Dedifferentiated amniotic fluid mesenchymal stem cell (primary cell): ENCODE measurements around the gene GCDH.
"Not testable (repeated sequence)": the region's sequence is repeated elsewhere in the genome, so short reads cannot be mapped to it uniquely, and the experiment has no call there.

Experiments used
- DNase-seq: peaks from one replicate; pipeline ENCODE4 v3.0.0-alpha.2; 2016; ENCODE audit errors: extremely low spot score

The GCDH gene

DNA sequence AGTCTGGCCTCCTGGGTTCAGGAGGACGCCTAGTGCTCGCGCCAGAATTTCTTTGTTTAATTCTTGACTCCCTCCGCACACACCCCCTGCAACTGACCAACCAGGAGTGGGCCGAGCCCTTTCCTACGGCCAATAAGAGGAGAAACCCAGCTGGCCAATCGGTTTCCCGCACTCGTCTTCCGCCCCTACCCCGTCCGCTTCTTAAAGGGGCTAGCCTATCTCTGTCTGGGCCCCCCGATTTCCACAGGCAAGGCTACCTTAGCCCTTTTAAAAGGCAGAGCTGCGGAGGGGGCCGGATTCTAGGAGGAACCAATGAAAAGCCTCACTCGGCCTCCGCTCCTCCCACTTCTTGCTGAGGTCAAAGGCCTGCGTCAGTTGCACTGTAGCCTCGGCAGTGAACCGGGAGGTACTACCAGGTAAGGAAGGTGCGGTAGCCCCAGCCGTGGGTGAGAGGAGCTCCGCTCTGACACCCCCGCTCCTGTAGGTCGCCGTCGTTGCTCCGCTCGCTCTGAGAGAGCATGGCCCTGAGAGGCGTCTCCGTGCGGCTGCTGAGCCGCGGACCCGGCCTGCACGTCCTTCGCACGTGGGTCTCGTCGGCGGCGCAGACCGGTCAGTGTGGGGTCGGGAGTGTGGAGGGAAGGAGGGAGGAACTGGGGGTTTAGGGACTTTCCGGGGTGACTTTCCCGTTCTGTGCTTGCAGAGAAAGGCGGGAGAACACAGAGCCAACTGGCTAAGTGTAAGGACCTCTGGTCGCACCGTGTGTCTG, at the start of gene GCDH:
Gene GCDH, plus strand, starts transcription at position 374 of the 766 bp plus-strand sequence. Its CDS starts 145 bp downstream, at position 519.
- peak; percentile 99 for DNase-seq

DNA sequence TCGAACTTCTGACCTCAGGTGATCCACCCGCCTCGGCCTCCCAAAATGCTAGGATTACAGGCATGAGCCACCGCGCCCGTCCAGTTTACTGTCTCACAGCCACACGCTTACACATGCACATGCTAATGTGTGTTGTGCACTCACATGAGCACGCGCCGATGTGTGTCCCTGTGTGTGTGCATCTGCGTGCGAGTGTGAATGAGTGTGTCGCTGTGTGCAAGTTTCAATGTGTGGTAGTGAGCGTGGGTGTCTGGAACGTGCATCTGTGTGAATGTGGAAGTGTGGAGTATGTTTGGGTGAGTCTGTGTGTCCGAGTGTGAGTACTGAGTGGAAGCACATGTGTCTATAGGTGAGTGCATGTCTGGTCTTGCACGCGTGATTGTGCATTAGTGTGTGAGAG, 48.4 kb upstream of the GCDH start:
- DNase-seq = no peak

DNA sequence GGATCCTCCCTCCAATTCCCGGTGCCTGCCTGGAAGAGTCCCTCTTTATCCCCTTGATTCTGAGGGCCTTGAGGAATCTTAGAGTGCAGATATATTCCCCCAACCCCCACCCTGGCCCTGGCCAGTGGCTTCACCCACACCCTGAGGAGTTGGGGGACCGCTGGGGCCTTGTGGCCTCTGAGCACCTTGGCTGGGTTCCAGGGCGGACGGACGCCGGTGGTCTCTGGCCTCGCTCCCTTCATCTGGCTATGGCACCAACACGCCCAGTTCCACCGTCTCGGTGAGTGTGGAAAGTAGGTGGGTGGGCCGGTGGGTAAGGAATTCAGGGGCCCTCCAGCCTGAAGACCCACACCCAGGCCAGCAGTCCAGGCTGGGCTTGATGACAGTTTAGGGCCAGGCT, 47.6 kb upstream of the GCDH start:
- no peak for DNase-seq

DNA sequence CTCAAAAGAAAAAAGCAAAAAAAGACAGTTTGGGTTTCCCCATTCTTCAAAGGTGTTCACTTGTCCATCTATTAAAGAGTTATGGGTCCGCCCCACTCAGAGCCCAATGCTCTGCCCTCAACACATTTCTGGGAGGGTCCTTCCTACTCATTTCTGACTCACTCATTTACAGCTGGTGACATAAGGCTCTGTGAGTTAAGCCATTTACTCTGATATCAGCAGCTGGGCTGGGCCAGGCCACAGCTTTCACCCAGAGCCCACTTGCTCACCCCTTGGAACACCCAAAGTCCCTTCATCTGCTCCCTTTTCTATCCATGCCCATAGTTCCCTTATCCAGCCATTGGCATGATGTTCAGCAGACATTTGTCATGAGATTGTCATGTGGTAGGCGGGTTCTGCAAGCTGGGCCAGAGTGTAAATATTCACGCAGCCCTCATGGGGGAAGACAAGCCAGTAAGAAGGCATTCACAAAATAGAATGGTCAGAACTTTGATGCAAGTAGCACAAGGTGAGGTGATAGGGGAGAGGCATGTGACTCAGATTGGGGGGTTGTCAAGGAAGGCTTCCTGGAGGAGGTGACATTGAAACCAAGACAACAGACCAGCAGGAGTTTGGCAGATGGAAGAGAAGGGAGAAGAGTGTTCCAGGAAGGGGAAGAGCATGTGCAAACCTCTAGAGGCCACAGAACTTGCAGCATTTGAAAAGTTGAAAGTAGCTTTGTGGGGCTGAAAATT, 46.8 kb upstream of the GCDH start:
- DNase-seq = no peak

DNA sequence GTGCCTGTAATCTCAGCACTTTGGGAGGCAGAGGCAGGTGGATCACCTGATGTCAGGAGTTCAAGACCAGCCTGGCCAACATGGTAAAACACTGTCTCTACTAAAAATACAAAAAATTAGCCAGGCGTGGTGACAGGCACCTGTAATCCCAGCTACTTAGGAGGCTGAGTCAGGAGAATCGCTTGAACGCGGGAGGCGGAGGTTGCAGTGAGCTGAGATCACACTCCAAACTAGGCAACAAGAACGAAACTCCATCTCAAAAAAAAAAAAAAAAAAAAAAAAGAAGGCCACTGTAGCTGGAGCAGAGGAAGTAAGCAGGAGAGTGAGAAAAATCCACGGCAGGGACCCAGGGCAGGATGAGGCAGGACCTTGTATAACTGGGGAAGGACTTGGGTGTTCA, 44.3 kb upstream of the GCDH start:
- not testable (repeated sequence) for DNase-seq

DNA sequence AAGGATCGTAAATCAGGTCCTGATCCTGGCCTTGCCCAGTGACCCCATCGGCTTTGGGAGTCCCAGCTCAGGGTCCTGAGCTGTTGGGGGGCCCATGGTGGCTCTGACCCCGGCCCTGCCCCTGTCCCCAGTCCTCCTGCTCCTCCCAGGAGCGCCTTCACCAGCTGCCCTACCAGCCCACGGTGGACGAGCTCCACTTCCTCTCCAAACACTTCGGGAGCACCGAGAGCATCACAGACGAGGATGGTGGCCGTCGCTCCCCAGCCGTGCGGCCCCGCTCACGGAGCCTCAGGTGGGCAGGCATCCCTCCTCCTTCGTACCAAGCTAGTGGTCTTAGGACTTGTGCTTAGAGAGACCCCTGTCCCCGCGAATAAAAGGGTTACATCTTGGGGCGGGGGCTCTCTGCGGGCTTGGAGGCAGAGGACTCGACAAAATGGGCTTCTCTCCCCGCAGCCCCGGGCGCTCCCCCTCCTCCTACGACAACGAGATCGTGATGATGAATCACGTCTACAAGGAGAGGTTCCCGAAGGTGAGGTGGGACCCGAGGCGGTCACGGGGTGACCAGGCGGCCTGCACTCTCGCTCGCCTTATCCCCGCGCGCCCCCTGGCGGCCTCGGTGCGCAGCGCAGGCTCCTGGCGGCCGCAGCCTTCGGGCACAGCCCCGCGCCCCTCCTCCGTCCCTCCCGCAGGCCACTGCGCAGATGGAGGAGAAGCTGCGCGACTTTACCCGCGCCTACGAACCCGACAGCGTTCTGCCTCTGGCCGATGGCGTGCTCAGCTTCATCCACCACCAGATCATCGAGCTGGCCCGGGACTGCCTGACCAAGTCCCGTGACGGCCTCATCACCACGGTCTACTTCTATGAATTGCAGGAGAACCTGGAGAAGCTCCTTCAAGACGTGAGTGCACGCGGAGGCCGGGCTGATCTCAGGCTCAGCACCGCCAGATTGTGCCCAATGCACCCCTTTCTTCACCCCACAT, 43.5 kb upstream of the GCDH start:
- peak; percentile 38 for DNase-seq

DNA sequence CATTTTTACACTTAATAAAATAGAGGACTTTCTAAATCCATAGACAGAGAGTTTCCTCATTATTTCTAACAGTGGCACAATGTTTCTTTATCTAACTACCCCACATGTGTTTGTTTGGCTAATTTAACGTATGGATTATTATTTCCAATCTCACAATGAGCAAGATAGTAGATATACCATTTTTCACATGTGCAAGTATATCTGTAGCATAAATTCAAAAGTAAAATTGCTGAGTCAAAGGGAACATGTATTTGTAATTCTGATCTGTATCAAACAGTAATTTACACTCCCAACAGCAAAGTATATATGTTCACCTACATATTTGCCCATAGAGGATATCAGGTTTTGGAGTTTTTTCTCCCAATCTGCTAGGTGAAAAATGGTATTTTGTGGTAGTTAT, 34.3 kb upstream of the GCDH start:
- DNase-seq = no peak

DNA sequence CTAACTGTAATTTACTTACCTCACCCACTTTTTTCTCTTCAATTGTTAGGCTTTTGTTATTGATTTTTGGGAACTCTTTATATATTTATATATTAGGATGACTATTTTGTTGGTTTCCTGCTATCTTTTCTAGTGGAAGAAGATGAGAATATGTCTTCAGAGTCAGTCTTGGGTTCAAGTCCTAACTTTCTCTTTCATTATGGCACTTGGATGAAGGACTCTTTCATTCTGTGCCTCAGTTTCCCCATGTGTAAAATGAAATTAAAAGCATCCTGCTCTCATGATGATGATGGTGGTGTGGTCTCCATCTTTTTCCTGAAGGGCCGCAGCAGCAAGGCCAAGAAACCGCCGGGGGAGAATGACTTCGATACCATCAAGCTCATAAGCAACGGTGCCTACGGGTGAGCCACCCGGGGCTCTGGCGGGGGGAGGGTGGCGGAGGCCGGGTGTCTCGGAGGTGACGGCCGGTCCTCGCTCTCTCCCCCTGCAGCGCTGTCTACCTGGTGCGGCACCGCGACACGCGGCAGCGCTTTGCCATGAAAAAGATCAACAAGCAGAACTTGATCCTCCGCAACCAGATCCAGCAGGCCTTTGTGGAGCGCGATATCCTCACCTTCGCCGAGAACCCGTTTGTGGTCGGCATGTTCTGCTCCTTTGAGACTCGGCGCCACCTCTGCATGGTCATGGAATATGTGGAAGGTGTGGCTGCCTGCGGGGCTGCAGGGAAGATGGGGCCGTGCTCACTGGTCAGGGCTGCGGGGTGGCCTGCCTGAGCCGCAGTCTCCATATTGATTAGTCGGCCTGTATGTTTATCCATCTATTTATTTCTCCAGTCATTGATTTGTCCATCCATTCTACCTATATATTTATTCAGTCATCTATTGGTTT, 32.7 kb upstream of the GCDH start:
- DNase-seq = no peak

DNA sequence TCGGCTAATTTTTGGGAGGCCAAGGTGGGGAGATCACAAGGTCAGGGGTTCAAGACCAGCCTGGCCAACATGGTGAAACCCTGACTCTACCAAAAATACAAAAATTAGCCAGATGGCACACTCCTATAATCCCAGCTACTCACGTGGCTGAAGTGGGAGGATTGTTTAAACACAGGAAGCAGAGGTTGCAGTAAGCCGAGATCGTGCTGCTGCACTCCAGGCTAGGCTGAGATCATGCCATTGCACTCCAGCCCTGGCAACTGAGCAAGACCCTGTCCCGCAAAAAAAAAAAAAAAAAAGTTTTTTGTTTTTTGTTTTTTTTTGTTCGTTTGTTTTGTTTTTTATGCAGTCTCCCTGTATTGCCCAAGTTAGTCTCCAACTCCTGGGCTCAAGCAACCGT, 31.4 kb upstream of the GCDH start:
- no peak for DNase-seq

DNA sequence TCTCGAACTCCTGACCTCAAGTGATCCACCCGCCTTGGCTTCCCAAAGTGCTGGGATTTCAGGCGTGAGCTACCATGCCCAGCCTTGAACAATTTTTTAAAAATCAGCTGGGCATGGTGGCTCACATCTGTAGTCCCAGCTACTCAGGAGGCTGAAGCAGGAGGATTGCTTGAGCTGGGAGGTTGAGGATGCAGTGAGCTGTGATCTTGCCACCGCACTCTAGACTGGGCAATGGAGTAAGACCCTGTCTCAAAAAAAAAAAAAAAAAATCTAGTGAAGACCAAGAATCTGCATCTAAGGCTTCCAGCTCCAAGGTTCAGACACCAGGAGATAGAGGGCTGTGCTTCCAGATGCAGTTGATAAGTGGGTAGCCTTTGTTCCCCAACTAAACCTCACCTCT, 26.8 kb upstream of the GCDH start:
- DNase-seq = no peak

DNA sequence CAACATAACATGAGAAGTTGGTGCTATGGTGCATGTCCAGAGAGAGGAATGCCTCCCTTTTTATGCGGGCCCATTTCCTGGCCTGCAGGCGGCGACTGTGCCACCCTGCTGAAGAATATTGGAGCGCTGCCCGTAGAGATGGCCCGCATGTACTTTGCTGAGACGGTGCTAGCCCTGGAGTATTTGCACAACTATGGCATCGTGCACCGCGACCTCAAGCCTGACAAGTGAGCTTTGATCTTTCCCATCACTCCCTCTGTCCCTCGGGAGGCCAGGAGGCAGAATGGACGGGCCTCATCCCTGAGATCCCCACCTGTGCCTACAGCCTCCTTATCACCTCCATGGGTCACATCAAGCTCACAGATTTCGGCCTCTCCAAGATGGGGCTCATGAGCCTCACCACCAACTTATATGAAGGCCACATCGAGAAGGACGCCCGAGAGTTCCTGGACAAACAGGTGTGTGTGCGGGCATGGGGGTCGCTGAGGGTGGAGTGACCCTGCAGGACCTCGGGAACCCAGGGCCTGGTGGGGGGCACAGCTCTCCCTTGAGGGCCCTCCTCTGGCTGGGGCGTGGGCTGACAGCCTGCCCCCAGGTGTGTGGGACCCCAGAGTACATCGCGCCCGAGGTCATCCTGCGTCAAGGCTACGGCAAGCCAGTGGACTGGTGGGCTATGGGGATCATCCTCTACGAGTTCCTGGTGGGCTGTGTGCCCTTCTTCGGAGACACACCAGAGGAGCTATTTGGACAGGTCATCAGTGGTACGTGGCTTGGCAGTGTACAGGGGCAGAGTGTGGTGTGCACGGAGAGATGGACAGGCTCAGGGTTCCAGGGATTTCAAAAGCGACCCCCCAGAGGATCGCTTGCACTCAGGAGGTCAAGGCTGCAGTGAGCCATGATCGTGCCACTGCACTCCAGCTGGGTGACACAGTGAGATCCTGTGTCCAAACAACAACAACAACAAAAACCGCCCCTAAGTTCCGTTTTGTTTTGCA, 25.9 kb upstream of the GCDH start:
- DNase-seq = no peak

DNA sequence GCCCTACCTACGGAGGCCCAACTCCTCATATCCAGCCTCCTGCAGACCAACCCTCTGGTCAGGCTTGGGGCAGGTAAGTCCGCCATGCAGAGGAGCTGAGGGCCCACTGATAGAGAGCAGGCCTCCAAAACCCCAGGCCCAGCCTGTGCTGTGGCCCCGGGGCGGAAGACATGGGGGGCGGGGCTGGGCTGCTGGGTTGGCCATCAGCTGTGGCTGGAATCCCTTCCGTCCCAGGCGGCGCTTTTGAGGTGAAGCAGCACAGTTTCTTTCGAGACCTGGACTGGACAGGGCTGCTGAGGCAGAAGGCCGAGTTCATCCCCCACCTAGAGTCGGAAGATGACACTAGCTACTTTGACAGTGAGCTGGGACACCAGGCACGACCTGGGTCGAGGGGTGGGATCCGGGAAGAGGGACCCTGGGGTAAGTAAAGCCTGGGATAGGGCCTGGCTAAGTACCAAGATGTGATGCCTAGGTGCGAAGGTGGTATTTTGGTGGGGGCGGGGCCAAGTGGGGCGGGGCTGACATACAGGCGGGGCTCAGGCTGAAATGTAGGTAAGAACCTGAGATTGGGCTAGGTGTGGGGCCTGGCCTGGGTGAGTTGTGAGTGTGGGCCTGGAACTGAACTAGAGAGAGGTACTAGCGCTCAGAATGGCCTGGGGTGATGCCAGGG, 25.1 kb upstream of the GCDH start:
- DNase-seq = no peak

DNA sequence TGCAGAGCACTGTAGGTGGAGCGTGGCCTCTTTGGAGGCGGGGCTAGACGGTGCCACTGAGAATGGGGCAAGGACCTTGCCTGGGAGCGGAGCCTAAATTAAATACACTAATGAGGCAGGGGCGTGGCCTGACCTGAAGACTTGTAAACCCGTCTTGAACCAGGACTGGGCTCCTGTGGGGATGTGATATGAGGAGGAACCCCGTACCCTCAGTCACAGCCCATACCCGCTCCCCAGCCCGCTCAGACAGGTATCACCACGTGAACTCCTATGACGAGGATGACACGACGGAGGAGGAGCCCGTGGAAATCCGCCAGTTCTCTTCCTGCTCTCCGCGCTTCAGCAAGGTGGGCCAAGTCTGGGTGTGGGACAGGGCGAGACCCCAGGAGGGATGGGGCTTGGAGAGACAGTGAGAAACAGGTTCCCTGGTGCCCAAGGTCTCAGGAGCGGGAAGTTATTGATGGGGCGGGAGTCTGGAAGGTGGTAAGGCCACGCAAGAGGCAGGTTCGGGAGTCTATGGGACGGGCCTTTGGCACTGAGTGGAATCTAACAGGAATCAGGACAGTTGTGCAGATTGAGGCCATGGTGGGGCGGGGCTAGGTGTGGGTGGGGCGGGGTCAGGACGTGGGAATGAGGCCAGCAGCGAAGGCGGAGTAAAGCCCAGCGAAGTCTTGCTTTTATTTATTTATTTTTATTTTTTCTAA, 24.4 kb upstream of the GCDH start:
- no peak for DNase-seq

DNA sequence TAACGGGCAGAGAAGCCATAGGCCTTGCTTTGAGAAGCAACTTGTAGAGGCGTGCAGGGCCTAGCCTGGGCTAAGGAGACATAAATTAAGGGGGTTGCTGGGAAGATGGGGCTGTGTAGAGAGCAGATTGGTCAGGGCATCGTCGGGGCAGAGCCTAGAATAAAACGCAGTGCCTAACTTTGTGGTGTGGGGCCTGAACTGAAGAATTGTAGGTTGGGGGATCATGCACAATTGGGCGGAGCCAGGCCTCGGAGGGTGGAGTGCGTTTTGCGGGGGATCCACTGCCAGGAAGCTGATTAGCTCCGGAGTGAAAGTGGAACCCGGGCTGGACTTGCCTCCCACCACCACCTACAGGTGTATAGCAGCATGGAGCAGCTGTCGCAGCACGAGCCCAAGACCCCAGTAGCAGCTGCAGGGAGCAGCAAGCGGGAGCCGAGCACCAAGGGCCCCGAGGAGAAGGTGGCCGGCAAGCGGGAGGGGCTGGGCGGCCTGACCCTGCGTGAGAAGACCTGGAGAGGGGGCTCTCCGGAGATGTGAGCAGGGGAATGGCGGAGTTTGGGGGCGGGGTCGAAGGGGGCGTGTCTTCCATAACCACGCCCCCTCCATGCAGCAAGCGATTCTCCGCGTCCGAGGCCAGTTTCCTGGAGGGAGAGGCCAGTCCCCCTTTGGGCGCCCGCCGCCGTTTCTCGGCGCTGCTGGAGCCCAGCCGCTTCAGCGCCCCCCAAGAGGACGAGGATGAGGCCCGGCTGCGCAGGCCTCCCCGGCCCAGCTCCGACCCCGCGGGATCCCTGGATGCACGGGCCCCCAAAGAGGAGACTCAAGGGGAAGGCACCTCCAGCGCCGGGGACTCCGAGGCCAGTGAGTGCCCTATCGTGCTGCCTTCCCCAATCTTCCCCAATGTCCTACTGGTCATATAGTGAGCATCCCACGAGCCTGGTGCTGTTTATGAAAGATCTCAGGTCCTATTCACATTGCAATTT, 23.6 kb upstream of the GCDH start:
- no peak for DNase-seq

DNA sequence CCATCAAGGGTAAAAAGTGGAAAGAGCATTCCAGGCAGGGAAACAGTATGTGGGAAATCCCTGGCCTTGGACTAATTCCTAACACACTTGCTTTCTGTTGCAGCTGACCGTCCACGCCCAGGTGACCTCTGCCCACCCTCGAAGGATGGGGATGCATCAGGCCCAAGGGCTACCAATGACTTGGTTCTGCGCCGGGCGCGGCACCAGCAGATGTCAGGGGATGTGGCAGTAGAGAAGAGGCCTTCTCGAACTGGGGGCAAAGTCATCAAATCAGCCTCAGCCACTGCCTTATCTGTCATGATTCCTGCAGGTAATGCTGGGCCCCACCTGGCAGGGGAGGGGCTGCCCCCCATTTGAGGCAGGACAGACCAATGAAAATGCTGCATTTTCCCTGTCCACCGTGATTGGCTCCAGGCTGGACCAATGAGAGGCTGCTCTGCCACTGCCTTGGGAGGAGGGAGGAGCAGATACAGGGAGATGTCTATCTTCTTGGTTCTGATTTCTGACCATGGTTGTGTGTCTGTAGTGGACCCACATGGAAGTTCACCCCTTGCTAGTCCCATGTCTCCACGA, 22.3 kb upstream of the GCDH start:
- DNase-seq = no peak

DNA sequence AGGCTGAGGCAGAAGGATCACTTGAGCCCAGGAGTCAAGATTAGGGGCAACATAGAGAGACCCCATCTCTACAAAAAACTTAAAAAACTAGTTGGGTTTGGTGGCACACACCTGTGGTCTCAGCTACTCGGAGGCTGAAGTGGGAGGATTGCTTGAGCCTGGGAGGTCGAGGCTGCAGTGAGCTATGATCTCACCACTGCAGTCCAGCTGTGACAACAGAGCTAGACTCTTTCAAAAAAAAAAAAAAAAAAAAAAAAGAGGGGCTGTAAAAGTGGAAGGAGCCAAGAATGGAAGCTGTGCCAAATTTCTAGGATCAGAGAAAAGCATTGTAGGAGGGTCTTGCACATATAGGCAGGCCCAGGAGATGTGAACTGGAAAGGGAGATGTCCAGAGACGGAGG, 19.3 kb upstream of the GCDH start:
- no peak for DNase-seq

DNA sequence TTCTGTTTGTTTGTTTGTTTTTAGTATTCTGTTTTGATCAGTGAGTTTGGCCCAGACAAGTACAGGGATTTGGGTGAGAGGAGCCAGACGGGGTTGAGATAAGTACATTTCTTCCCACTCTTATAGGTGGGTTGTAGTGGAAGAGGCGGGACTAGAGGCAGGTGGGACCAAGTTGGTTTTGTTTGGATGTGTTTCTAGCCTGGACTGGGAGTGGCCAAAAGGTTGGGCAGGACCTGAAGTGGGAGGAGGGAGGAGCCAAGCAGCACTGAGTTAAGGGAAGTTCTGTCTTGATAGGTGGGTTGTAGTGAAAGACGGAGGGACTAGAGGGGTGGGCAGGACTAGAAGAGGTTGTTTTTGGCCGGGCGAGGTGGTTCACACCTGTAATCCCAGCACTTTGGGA, 18.7 kb upstream of the GCDH start:
- DNase-seq = no peak
